Fibroblast of lung (primary cell): ENCODE measurements around the gene CPN2.

ENCODE experiments used
- EZH2 ChIP-seq: IDR thresholded peaks from 2 replicates; pipeline ENCODE4 v1.5.1; 2012; ENCODE audit warnings: low read length, control low read depth, mild to moderate bottlenecking; ENCODE audit errors: missing control alignments
- TF ChIP-seq, protein P1 (sequence below), 2 donors: IDR thresholded peaks in 1 of 2; conservative IDR thresholded peaks in 1 of 2; 1 replicate in 1 of 2; 2 replicates in 1 of 2; pipeline ENCODE4 v1.5.1; 2011 to 2012; ENCODE audit warnings: low read length in 2 of 2, control low read depth in 1 of 2, inconsistent platforms in 1 of 2, low read depth in 1 of 2, mild to moderate bottlenecking in 1 of 2

- TF ChIP-seq EZH2 = no peak
- TF ChIP-seq, protein P1, sequence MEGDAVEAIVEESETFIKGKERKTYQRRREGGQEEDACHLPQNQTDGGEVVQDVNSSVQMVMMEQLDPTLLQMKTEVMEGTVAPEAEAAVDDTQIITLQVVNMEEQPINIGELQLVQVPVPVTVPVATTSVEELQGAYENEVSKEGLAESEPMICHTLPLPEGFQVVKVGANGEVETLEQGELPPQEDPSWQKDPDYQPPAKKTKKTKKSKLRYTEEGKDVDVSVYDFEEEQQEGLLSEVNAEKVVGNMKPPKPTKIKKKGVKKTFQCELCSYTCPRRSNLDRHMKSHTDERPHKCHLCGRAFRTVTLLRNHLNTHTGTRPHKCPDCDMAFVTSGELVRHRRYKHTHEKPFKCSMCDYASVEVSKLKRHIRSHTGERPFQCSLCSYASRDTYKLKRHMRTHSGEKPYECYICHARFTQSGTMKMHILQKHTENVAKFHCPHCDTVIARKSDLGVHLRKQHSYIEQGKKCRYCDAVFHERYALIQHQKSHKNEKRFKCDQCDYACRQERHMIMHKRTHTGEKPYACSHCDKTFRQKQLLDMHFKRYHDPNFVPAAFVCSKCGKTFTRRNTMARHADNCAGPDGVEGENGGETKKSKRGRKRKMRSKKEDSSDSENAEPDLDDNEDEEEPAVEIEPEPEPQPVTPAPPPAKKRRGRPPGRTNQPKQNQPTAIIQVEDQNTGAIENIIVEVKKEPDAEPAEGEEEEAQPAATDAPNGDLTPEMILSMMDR (conservative IDR thresholded peaks at IDR 0.05 in 1 of 2, IDR thresholded peaks at IDR 0.05 in 1 of 2; ENCODE audit: low read depth in 1 of 2, low read length in 2 of 2) = no peak
Observed at GRCh38 chr3:194382892-194383223, 31.7 kb upstream of the CPN2 start.
